ENCODE data around the gene UBN1. TPM values are rescaled to one million over a fixed set of nuclear protein-coding genes. Genes with fewer than 3 reads are reported as not detected.

The UBN1 gene
- total RNA-seq, 6 experiments from 2014 or later: 21.3 to 24.8 (median 22.0) TPM

DNA sequence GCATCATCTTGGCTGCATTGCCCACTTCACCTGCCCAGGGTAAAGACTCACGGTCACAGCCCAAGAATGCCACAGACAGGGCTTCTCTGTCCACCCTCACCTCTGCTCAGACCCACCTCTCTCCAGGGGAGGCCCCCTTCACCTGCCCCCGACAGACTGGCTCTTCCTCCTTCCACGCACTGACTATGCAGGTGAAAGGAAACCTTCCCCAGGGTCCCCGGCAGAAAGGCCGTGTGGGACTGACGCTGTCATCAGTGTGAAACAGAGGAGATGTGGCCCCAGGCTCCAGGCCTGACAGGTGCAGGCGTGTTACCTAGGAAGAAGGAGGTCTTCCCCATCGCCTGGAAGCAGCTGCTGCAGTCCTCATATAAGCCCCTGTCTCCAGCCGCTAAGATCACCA lies 35.5 kb upstream of the UBN1 start:
- TF ChIP-seq, protein P1, sequence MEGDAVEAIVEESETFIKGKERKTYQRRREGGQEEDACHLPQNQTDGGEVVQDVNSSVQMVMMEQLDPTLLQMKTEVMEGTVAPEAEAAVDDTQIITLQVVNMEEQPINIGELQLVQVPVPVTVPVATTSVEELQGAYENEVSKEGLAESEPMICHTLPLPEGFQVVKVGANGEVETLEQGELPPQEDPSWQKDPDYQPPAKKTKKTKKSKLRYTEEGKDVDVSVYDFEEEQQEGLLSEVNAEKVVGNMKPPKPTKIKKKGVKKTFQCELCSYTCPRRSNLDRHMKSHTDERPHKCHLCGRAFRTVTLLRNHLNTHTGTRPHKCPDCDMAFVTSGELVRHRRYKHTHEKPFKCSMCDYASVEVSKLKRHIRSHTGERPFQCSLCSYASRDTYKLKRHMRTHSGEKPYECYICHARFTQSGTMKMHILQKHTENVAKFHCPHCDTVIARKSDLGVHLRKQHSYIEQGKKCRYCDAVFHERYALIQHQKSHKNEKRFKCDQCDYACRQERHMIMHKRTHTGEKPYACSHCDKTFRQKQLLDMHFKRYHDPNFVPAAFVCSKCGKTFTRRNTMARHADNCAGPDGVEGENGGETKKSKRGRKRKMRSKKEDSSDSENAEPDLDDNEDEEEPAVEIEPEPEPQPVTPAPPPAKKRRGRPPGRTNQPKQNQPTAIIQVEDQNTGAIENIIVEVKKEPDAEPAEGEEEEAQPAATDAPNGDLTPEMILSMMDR (IDR thresholded peaks at IDR 0.05): no peak
- Mint-ChIP-seq H3K27me3 (ENCODE audit: insufficient read depth) (peaks cover 1% of the 10 kb centered on the region; the same call in 1 of the 2 replicates), H3K4me3 (no peak overlapping the region), H3K27ac (no peak overlapping the region), H3K4me1 (ENCODE audit: low read depth) (no peaks in the 10 kb centered on the region), H3K9me3 (no peaks in the 10 kb centered on the region), H3K36me3 (ENCODE audit: low read depth) (peaks cover 35% of the 10 kb centered on the region)
- DNase-seq: no peak

DNA sequence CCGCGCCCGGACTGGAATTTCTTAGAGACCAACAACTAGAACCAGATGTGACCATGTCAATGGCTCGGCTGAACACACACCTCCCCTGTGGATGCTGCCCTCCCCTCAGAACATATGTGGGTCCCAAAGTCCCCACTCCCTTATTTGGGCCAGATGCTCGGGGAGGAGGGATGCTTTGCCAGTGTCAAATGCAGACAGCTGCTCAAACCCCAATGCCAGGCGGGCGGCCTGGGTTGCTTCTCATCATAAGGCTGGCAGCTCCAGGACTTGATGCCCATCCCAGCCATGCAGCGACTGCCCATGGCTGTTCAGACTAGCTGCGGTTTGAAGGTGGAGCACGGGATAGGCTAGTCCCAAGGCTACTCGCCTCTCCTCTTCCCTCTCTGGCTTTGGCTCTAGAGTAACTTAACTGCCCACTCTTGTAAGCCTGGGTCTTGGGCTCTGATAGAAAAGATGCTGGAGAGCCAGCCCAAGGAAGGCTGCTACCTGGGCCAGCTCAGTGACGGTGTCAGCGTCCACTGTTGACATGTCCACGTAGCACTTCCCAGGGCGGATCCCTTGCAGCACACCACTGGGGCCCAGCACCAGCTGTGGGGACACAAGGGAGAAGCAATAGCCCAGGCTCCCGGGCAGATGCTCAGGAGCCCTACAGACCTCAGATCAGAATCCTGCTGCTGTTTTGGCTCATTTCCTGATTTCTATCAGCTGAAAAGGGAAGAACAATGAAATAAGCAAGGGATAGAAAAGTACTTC lies 33.9 kb upstream of the UBN1 start:
- no peak for DNase-seq
- TF ChIP-seq, protein P1 (IDR thresholded peaks at IDR 0.05): no peak
- Mint-ChIP-seq H3K9me3 (no peaks in the 10 kb centered on the region), H3K4me3 (no peak overlapping the region), H3K4me1 (ENCODE audit: low read depth) (no peaks in the 10 kb centered on the region), H3K36me3 (ENCODE audit: low read depth) (peaks cover 32% of the 10 kb centered on the region), H3K27ac (no peak overlapping the region), H3K27me3 (ENCODE audit: insufficient read depth) (peaks cover 1% of the 10 kb centered on the region; the same call in 1 of the 2 replicates)

DNA sequence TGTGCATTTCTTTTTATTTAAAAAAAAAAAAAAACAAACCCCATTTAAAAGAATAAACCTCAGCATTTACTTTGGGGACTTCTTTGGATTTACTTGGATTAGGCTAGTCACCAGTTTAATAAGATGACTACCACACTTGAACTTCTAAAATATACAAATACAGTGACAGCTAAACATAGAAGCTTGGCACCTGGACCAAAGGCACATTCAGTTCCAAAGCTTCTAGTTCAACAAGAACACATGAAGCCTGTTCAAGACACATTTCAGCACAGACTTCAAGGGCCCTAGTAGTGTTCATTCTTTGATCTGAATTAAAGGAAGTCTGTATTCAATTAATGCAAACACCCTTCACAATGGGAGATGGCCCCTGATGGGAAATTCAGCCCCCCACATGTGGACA lies 33.2 kb upstream of the UBN1 start:
- Mint-ChIP-seq H3K4me1 (ENCODE audit: low read depth) (no peaks in the 10 kb centered on the region), H3K9me3 (no peaks in the 10 kb centered on the region), H3K27me3 (ENCODE audit: insufficient read depth) (peaks cover 4% of the 10 kb centered on the region), H3K36me3 (ENCODE audit: low read depth) (peaks cover 37% of the 10 kb centered on the region), H3K27ac (no peak overlapping the region), H3K4me3 (no peak overlapping the region)
- no peak for DNase-seq
- TF ChIP-seq, protein P1 (IDR thresholded peaks at IDR 0.05): no peak

DNA sequence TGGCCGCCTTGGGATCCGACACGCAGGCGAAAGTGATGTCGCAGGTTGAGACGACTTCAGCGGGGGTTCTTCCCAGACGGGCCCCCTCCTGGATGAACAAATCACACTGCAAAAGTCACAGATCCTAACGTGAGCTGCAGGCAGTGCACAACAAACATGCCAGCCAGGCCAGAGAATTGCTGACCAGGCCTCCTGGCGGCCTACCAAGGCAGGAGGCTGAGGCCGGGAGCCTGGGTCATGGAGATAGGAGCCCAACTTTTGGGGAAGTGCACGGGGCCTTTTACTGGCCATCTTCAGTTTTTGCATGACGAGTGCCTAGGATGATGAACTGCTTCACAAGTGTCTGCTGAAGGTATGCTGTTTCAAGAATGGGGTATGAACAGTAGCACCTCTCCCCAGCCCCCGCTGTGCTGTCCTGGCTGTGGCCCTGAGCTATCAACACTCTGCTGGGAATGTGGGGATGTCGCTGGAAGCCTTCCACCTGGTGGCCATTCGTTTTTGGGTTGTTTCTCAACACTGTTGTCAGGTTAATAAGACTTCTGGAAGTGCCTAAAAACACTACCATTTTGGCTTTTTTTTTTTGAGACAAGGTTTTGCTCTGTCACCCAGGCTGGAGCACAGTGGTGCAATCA lies 32.6 kb upstream of the UBN1 start:
- no peak for DNase-seq
- no peaks in the 10 kb centered on the region for H3K9me3 Mint-ChIP-seq
- H3K4me3 Mint-ChIP-seq: no peak overlapping the region
- no peaks in the 10 kb centered on the region for H3K4me1 Mint-ChIP-seq (ENCODE audit: low read depth)
- no peak overlapping the region for H3K27ac Mint-ChIP-seq
- TF ChIP-seq, protein P1 (IDR thresholded peaks at IDR 0.05): peak; percentile 39
- H3K27me3 Mint-ChIP-seq (ENCODE audit: insufficient read depth): peaks cover 4% of the 10 kb centered on the region
- H3K36me3 Mint-ChIP-seq (ENCODE audit: low read depth): peaks cover 37% of the 10 kb centered on the region

DNA sequence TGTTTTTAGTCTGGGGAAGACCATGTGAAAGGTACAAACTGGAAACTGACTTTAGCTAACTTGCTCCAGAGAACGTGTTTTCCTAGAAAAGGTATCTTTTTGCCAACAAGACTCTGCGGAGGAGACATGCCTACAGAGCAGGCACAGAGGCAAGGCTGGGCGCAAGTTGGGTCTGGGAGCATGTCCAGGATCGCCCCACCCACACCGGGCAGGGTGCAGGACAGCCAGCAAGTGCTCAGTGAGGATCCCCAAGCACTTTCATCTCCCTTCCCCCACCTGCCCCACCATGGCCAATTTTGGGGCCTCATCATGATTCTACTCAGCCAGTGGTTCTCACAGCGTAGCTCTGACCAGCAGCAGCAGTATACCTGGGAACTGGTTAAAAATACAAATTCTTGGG lies 26.6 kb upstream of the UBN1 start:
- no peak for DNase-seq
- Mint-ChIP-seq H3K4me3 (no peak overlapping the region), H3K4me1 (ENCODE audit: low read depth) (no peaks in the 10 kb centered on the region), H3K9me3 (no peaks in the 10 kb centered on the region), H3K27me3 (ENCODE audit: insufficient read depth) (peaks cover 2% of the 10 kb centered on the region; the same call in 1 of the 2 replicates), H3K36me3 (ENCODE audit: low read depth) (peaks cover 31% of the 10 kb centered on the region), H3K27ac (no peak overlapping the region)
- TF ChIP-seq, protein P1 (IDR thresholded peaks at IDR 0.05): no peak

All from HFFc6 (cell line).